Cardiac fibroblast (primary cell): ENCODE measurements around the gene TRAF7.
A peak's percentile ranks its signal among the peaks of the same experiment; 100 is the strongest.
"Not testable (repeated sequence)": the region's sequence is repeated elsewhere in the genome, so short reads cannot be mapped to it uniquely, and the experiment has no call there.

Source experiments
- DNase-seq, 2 donors: peaks; one replicate each; pipeline versions ENCODE4 v3.0.0 to v3.0.0-alpha.2; 2010; ENCODE audit warnings: low read depth in 2 of 2
- H3K4me3 ChIP-seq, 2 donors: replicated peaks in 1 of 2; 1 replicate in 1 of 2; 2 replicates in 1 of 2; pipeline ENCODE4 v1.5.1; 2011; ENCODE audit warnings: low read depth in 2 of 2, low read length in 2 of 2, mild to moderate bottlenecking in 2 of 2, moderate library complexity in 1 of 2
- TF ChIP-seq, protein P1 (sequence below): IDR thresholded peaks from one replicate; pipeline ENCODE4 v1.5.1; 2011; ENCODE audit warnings: low read depth, mild to moderate bottlenecking, low read length, inconsistent platforms

The TRAF7 gene

GRCh38 chr16:2155091-2155950 lies at the start of gene TRAF7:
TRAF7 (plus strand) TSS chr16:2155782; CDS start chr16:2163921, 8,139 bp downstream.
- TF ChIP-seq, protein P1, sequence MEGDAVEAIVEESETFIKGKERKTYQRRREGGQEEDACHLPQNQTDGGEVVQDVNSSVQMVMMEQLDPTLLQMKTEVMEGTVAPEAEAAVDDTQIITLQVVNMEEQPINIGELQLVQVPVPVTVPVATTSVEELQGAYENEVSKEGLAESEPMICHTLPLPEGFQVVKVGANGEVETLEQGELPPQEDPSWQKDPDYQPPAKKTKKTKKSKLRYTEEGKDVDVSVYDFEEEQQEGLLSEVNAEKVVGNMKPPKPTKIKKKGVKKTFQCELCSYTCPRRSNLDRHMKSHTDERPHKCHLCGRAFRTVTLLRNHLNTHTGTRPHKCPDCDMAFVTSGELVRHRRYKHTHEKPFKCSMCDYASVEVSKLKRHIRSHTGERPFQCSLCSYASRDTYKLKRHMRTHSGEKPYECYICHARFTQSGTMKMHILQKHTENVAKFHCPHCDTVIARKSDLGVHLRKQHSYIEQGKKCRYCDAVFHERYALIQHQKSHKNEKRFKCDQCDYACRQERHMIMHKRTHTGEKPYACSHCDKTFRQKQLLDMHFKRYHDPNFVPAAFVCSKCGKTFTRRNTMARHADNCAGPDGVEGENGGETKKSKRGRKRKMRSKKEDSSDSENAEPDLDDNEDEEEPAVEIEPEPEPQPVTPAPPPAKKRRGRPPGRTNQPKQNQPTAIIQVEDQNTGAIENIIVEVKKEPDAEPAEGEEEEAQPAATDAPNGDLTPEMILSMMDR, result no peak
- peak within 1 kb of the TSS; percentile 88 for H3K4me3 ChIP-seq
- DNase-seq, result peak; percentile 100

DNA sequence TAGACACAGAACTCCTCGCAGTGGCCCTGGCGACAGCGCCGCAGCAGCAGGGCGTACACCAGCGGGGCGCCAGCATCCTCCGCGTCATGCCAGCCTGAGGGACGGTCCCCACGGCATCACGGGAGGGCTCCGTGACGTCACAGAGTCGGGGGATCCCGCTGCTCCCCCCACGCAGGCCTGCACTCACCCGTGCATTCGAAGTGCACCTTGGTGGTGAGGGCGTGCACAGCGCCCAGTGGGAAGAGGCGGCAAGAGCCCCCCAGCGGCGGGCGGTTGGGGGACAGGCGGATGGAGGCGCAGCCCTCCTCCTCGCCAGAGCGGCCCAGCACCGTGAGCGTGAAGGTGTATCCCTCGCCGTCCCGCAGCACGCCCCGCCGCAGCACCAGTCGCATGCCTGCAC lies 49.4 kb upstream of the TRAF7 start:
- not testable (repeated sequence) for DNase-seq, H3K4me3 ChIP-seq

- H3K4me3 ChIP-seq, result not testable (repeated sequence)
- peak; percentile 72 to 91 for DNase-seq
Observed at GRCh38 chr16:2107121-2107790, 48.3 kb upstream of the TRAF7 start.

GRCh38 chr16:2107791-2108125 lies 47.8 kb upstream of the TRAF7 start:
- H3K4me3 ChIP-seq, DNase-seq: not testable (repeated sequence)

- not testable (repeated sequence) for DNase-seq, H3K4me3 ChIP-seq
Observed at GRCh38 chr16:2108446-2109270, 46.9 kb upstream of the TRAF7 start.

- not testable (repeated sequence) for DNase-seq, H3K4me3 ChIP-seq
Observed at GRCh38 chr16:2109271-2109580, 46.4 kb upstream of the TRAF7 start.

DNA sequence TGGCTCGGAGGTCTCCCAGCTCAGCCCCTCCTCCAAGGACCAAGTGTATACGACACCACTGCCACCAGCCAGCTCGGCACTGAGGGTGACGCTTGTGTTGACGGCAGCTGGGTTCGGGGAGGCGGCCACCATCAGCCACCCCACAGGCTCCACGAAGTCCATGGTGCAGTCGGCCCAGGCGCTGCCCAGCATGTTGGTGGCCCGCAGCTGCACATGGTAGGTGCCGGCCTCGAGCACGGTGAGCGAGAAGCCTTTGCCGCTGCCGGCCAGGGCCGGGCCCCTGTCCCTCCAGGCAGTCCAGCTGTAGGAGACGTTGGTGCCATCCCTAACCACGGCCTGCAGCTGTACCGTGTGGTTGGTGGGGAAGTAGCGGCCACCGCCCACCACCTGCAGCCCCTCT lies 45.7 kb upstream of the TRAF7 start:
- not testable (repeated sequence) for DNase-seq

DNA sequence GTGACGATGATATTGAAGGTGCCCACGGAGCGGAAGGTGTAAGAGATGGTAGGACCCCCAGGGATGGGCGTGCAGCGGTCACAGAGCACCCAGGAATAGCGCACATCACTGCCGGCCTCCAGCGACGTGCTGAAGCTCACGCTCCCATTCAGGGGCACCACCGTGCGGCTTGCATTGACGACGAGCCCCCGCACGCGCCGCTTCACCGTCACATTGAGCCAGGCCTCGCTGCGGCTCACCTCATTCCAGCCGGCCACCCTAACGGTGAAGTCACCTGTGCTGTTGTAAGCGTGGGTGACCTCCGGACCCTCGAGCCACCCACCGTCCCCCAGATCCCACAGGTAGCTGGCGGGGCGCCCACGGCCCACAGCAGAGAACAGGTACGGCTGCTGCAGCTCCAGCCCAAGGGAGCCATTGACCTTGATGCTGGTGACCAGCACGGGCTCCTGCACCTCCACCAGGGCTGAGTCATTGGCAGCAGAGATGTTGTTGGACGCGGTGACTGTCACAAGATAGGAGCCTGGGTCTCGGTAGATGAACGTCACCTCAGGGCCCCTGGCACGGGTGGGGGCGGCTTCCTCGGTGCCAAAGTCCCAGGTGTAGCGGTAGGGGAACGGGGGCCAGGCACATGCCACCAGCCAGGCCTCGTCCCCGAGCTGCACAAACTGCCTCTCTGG lies 45.1 kb upstream of the TRAF7 start:
- DNase-seq, H3K4me3 ChIP-seq: not testable (repeated sequence)

More for the DNA sequence above, 45.7 kb upstream of the TRAF7 start:
- not testable (repeated sequence) for H3K4me3 ChIP-seq

- DNase-seq, H3K4me3 ChIP-seq: not testable (repeated sequence)
Observed at GRCh38 chr16:2111009-2111353, 44.6 kb upstream of the TRAF7 start.

GRCh38 chr16:2111412-2112335 lies 43.9 kb upstream of the TRAF7 start:
- DNase-seq, H3K4me3 ChIP-seq: not testable (repeated sequence)

GRCh38 chr16:2112539-2113106 lies 43.0 kb upstream of the TRAF7 start:
- not testable (repeated sequence) for DNase-seq, H3K4me3 ChIP-seq

GRCh38 chr16:2114225-2114624 lies 41.4 kb upstream of the TRAF7 start:
- H3K4me3 ChIP-seq, DNase-seq: not testable (repeated sequence)

GRCh38 chr16:2114885-2115590 lies 40.5 kb upstream of the TRAF7 start:
- H3K4me3 ChIP-seq, DNase-seq: not testable (repeated sequence)
